ENCODE data around the gene HBQ1.
"Not testable (repeated sequence)": the region's sequence is repeated elsewhere in the genome, so short reads cannot be mapped to it uniquely, and the experiment has no call there.

Gene HBQ1

GRCh38 chr16:192686-193085 is 12.4 kb downstream of the HBQ1 start:
- no peak for DNase-seq
- TF ChIP-seq POLR2A (IDR thresholded peaks at IDR 0.05; ENCODE audit: low read length), result no peak
- TF ChIP-seq GATA1 (IDR thresholded peaks at IDR 0.05; ENCODE audit: low read depth, low read length), result no peak

GRCh38 chr16:193441-193840 is 13.2 kb downstream of the HBQ1 start:
- no peak for TF ChIP-seq POLR2A (IDR thresholded peaks at IDR 0.05; ENCODE audit: low read length)
- no peak for TF ChIP-seq GATA1 (IDR thresholded peaks at IDR 0.05; ENCODE audit: low read depth, low read length)
- DNase-seq, result no peak

GRCh38 chr16:194516-194915 is 14.3 kb downstream of the HBQ1 start:
- TF ChIP-seq GATA1 (IDR thresholded peaks at IDR 0.05; ENCODE audit: low read depth, low read length) (no peak), POLR2A (IDR thresholded peaks at IDR 0.05; ENCODE audit: low read length) (no peak)
- DNase-seq, result no peak

GRCh38 chr16:200388-200787 is 20.1 kb downstream of the HBQ1 start:
- TF ChIP-seq GATA1 (IDR thresholded peaks at IDR 0.05; ENCODE audit: low read depth, low read length) (no peak), POLR2A (IDR thresholded peaks at IDR 0.05; ENCODE audit: low read length) (no peak)
- DNase-seq, result no peak

DNA sequence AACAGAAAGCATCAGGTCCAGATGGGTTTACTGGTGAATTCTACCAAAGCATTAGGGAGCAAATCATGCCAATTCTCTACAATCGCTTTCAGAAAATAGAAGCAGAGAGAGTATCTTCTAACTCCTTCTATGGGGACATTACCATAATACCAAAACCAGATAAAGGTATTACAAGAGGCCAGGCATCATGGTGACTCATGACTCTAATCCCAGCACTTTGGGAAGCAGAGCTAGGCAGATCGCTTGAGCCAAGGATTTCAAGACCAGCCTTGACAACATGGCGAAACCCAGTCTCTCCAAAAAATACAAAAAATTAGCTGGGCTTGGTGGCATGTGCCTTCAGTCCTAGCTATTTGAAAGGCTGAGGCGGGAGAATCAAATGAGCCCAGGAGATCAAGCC is 23.0 kb downstream of the HBQ1 start:
- DNase-seq, result no peak
- TF ChIP-seq POLR2A (IDR thresholded peaks at IDR 0.05; ENCODE audit: low read length), result no peak

- DNase-seq, result not testable (repeated sequence)
Observed at GRCh38 chr16:204046-204445, 23.8 kb downstream of the HBQ1 start.

- not testable (repeated sequence) for DNase-seq
Observed at GRCh38 chr16:209359-209758, 29.1 kb downstream of the HBQ1 start.

GRCh38 chr16:211631-212180 is 31.4 kb downstream of the HBQ1 start:
- DNase-seq, result not testable (repeated sequence)

DNA sequence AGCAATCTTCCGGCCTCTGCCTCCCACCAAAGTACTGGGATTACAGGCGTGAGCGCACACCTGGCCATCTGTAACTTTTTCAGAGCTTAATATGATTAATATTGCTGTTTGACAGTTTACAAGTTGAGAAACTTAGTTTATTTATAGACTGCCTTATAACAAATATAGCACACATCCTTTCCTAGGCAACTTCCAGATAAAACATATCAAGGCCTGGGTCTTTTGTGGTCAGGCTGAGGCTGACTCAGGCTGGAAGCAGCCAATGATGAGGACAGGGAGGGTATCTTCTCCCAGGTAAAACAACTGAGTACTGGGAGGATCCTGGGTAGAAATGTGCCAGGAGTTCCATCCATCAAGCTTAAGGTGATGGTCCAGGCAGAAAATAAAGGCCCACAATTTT is 32.7 kb downstream of the HBQ1 start:
- TF ChIP-seq POLR2A (IDR thresholded peaks at IDR 0.05; ENCODE audit: low read length), result no peak
- no peak for TF ChIP-seq GATA1 (IDR thresholded peaks at IDR 0.05; ENCODE audit: low read depth, low read length)
- DNase-seq, result no peak

- TF ChIP-seq GATA1 (IDR thresholded peaks at IDR 0.05; ENCODE audit: low read depth, low read length) (no peak), POLR2A (IDR thresholded peaks at IDR 0.05; ENCODE audit: low read length) (no peak)
- no peak for DNase-seq
Observed at GRCh38 chr16:220021-220420, 39.8 kb downstream of the HBQ1 start.

DNA sequence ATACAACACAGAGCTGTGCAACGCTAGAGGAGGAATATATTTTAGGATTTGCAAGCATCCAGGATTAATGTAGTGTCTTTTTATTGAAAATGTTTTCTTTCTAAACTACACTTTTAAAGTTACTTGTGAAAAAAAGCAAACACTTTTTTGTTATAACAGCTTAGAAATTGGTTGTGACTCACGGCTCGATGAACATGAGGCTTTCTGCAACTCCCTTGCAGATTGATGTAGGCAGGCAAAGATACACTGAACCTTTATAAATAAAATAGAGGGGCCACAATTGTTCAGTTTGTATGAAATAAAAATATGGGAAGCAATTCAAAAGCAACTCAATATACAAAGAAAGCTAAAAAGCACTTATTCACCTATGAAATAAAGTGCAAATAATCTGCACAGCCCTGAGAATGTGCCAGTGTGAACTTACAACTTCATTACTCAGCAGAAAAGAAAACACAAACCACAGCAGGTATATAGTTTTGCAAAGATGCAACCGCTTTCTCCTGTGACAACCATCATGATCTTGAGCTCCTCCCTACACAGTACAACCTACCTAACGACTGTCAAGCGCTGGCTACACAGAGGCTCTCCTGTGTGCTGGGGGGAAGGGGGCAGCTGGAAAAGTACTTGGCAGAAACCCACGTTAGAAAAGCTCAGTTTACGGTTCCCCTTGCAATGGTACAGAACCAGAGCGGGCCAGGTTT is 48.0 kb downstream of the HBQ1 start:
- TF ChIP-seq POLR2A (IDR thresholded peaks at IDR 0.05; ENCODE audit: low read length) (no peak), GATA1 (IDR thresholded peaks at IDR 0.05; ENCODE audit: low read depth, low read length) (no peak)
- peak; percentile 56 to 69 for DNase-seq

- TF ChIP-seq POLR2A (IDR thresholded peaks at IDR 0.05; ENCODE audit: low read length), result peak; percentile 93
- TF ChIP-seq GATA1 (IDR thresholded peaks at IDR 0.05; ENCODE audit: low read depth, low read length), result no peak
- DNase-seq, result peak; percentile 88 to 92
Observed at GRCh38 chr16:228852-229730, 48.8 kb downstream of the HBQ1 start, which contains the start of gene LUC7L. Gene LUC7L, minus strand, starts transcription at chr16:229449. Its CDS starts 110 bp downstream, at chr16:229339.

DNA sequence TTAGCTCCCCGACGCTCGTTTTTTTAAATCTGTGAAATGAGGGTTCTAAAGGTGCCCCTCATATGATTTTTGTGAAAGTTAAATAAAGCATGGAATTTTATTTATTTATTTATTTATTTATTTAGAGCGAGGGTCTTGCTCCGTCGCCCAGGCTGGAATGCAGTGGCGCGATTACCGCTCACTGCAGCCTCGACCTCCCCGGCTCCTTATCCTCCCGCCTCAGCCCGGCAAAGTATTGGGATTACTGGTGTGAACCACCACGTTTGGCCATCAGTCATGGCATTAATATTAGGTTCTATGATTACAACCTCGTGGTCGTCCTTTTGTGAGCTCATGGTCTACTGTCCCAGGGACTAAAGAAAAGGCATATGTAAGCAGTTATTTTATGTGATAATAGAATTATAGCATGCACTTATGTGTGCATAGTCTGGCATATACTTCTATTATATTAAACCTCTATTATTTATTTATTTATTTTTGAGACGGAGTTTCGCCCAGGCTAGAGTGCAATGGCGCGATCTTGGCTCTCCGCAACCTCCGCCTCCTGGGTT is 49.5 kb downstream of the HBQ1 start:
- TF ChIP-seq GATA1 (IDR thresholded peaks at IDR 0.05; ENCODE audit: low read depth, low read length) (no peak), POLR2A (IDR thresholded peaks at IDR 0.05; ENCODE audit: low read length) (no peak)
- DNase-seq, result no peak

DNA sequence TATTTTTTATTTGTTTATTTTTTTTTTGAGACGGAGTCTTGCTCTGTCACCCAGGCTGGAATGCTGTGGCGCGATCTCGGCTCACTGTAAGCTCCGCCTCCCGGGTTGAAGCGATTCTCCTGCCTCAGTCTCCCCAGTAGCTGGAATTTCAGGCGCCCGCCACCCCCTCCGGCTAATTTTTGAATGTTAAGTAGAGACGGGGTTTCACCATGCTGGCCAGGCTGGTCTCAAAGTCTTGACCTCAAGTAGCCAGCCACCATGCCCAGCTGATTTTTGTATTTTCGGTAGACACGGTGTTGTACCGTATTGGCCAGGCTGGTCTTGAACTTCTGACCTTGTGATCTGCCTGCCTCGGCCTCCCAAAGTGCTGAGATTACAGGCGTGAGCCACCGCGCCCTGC is 50.1 kb downstream of the HBQ1 start:
- DNase-seq, result not testable (repeated sequence)

Data from erythroblast (primary cell).